ENCODE results near the gene PGK1.
"Not testable (repeated sequence)": the region's sequence is repeated elsewhere in the genome, so short reads cannot be mapped to it uniquely, and the experiment has no call there.

Gene PGK1

DNA sequence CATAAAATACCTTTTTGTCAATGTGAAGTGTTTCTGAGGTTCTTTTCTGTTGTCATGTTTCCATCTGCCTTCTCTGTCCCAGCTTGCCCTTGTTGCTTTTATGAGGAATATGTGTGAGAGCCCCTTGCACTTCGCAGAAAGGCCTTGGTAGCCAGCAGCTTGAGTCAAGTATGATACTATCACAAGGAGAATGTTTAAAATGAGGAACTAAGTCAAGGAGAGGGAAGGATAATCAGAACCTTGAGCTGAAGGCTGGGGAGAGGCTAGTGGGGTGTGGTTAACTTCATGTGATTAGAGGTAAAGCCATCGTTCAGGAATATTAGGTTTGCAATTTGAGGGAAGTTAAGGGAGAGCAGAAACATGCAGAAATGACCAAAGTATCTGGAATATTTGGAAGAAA lies 12.7 kb downstream of the PGK1 start:
- no peak for DNase-seq

DNA sequence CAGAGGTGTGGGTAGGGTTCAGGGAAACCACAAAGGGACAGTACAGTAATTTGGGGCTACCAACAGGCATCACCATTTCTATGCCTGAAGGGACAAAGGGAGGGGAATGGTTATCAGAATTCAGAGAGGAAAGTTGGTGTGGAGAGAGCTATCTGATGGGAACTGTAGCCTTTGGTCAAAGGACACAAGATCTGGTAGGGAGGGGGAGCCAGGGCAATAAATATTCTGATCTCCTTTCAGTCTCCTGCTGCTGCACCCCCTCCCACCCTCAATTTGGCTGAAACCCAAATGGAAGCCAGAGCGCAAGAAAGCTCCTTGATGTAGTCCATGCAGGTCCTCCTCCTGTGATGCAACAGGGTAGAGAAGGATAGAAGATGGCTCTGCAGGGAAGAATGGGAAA lies 14.6 kb downstream of the PGK1 start:
- DNase-seq = no peak

DNA sequence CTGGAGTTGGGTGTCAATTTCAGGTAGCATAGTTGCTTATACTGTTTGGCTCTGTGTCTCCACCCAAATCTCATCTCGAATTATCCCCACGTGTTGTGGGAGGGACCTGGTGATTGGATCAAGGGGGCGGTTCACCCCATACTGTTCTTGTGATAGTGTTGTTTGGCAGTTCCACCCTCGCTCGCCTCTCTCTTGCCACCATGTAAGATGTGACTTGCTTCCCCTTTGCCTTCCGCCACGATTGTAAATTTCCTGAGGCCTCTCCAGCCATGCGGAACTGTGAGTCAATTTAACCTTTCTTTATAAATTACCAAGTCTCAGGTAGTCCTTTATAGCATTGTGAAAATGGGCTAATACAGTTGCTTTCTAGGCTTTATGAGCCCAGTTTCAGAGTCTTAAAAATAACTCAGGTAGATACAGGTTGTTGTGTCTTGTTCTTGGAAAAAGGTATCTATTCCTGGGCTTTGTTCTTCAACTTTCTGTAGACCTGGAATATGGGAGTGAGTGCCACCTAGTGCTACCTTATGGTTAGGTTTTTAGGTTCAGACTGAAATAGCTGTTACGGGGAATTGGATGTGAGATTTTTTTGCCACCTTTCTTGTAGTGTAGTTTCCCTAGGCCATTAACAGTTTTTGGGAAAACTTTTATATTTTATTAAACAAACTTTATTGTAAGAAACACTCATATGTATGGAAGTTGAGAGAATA lies 15.6 kb downstream of the PGK1 start:
- DNase-seq = no peak

DNA sequence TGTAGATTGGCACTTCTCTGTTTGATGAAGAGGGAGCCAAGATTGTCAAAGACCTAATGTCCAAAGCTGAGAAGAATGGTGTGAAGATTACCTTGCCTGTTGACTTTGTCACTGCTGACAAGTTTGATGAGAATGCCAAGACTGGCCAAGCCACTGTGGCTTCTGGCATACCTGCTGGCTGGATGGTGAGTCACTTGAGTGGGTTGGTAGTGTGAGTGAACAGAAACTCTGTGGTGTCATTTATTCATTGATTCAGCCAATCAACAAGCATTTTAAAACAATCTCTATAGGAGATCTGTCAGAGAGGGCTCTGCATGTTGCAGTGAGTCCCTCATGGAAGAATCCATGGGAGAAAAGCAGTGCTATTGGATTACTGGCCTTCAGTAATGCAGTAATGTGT lies 19.1 kb downstream of the PGK1 start:
- DNase-seq = peak; percentile 34

DNA sequence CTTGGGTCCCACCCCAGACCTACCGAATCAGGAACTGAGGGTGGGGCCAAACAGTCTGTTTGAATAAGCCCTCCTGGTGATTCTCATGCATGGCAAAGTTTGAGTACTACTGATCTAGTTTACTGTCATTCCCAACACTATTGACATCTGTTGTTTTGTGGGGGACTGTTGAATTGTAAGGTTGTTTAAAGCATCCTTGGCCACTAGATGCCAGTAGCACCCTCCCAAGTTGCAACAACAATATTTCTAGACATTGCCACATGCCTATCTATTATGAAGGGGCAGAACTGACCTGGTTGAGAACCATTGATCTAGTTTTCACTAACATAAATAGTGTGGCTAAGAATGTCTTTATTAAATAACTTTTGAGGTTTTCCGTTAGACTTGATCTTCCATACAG lies 20.3 kb downstream of the PGK1 start:
- no peak for DNase-seq

DNA sequence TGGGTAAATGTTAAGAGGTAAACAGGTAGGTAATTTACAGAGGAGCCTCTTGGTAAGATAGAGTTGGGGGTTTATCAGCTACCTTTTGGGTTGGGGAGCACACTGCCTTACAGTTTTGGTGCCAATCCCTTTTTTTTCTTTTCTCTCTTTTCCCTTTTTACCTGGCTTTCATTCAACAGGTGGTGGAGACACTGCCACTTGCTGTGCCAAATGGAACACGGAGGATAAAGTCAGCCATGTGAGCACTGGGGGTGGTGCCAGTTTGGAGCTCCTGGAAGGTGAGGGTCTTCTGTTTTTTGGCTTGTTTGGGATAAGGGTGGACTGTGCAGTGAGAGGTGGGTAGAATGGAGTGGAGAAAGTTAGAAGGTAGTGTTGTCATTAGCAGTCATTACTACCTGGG lies 21.1 kb downstream of the PGK1 start:
- DNase-seq = no peak

DNA sequence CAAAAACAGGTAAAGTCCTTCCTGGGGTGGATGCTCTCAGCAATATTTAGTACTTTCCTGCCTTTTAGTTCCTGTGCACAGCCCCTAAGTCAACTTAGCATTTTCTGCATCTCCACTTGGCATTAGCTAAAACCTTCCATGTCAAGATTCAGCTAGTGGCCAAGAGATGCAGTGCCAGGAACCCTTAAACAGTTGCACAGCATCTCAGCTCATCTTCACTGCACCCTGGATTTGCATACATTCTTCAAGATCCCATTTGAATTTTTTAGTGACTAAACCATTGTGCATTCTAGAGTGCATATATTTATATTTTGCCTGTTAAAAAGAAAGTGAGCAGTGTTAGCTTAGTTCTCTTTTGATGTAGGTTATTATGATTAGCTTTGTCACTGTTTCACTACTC lies 21.7 kb downstream of the PGK1 start:
- DNase-seq = not testable (repeated sequence)

DNA sequence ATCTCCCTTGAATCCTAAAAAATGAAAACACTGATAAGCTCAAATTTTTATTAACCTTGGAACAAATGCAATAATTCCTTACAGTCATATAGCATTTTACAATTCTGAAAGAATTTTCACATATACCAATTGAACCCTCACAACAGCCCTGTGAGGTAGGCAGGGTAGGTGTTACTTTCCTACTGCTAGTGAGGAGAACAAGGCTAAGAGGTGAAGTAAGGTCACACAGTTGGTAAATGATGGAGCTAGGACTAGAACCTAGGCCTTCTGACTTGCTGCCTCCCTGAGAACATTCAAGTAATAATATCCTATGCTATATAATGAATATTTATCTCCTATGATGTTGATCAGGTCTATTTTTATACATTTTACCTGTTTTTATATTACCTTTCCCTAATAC lies 25.7 kb downstream of the PGK1 start:
- no peak for DNase-seq

DNA sequence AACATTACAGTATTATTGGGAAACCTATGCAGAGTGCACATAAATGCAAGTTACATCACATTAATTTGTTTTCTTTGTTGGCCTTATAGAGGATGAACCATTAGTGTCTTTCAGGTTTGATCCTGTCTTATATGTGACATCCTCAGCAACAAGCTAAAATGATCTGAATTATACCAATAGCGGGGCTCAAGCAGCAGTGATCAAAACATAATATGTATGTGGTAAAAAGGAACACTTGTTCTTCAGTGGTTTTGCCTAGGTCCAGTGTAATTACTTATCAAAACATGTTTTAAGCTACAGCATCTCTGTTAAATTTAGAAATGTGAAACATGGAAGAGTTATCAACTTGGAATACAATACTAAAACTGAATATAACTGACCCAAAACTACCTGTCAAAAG lies 26.3 kb downstream of the PGK1 start:
- DNase-seq = no peak

DNA sequence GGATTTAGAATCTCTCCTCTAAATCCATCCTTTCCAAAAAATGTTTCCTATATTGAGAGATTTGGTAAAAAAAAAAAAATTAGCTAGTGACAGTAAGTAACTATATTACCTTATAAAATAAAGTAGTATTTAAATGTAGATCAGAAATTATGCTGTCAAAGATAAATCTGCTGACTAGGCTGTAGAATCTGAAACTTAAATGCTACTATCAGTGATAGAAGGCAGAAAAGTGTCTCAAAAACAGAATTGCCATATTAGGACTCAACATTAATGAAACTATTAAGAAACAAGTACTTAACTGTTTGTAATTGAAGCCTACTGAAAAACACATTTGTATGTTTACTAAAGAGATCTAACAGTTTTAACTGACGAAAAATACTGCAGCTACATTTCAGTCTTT lies 27.1 kb downstream of the PGK1 start:
- no peak for DNase-seq

DNA sequence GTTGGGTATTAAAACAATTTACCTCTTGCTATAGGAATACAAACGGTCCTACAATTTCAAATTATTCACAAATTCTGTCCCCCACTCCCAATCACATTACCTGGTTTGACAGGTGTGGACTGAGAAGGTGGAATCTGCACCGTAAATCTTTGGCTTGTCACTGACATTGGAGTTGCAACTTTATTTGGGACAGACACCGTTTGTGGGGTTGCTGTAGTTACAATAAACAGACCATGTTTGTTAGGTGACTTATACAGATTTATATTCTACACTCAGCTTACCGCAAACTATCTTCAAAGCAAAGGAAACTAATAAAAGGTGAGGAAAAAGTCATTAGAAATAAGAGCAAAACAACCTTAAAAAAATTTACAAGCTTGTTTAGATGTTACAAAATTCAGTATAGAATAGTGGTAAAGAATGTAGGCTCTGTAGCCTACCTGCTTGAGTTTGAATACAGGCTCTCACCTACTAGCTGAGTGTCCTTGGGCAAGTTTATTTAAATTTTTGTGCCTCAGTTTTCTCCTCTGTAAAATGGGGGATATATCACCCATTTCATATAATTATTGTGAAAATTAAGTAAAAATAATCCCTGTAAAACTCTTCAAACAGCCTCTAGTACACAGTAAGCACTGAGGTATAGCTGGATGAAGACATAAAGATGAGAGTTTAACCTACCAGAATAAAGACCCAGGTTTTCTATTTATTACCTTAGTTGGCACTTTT lies 29.4 kb downstream of the PGK1 start:
- DNase-seq = no peak

DNA sequence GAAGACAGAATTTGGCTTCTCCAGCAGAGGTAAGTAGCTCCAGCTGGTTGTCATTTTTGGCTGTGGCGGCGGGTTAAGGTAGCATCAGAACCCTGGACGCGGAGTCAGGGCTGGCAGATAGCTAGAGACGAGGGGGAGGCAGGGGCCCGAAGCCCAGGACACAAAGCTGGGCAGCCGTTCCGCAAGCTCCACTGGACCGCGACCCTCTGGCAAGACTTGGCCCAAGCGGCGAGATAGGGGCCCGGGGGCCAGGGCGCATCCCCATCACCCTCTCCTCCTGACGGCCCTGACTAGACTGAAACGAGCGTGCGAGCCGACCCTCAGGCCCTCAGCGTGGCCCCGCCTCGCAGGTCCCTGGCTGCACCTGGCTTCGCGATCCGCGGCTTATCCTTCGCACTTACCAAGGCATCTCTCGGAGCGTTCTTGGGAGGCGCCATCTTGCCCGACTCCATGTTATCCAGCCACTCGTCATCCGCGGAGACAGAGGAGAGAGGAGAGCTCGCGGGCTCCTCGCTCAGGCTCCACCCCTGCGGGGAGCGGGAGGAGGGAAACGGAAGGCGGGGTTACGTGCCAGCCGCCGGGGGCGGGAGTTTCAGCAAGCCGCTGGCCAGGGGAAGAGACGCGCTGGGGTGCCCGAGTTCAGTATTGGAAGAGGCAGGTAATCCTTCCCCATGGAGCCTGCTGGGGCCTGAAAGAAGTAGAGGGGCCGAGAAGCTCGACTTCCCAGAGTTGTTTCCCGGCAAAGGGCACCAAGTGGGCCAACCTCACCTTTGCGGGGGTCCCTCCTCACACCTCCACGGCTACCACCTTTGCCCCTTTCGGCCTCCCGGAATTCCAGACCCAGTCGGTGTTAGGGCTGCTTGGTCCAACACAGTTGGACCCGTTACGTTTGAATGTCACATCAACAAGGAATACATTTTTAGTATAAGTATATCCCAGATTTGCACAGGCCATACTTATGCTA lies 35.4 kb downstream of the PGK1 start, which contains the start of gene TAF9B:
Gene TAF9B, minus strand, starts transcription at position 491 of the 964 bp plus-strand sequence. Its CDS starts 39 bp downstream, at position 452.
- DNase-seq = peak; percentile 83

DNA sequence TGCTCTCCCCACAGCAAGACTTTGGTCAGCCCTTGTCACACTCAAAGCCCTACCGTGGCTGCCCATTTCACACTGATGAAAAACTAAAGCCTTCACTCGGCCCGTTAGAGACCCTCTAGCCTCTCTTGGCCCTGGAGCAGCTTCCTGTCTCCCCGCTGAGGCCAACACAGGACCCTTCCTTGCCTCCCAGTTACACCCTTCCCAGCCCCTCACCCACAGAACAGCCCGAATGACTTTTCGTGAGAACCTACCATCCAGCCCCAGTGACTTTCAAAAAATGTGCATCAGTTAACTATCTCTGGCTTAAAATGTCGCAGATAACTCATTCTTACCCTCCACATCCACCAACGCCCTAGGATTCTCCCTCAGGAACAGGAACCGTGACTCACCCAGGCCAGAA lies 36.2 kb downstream of the PGK1 start:
- DNase-seq = no peak

DNA sequence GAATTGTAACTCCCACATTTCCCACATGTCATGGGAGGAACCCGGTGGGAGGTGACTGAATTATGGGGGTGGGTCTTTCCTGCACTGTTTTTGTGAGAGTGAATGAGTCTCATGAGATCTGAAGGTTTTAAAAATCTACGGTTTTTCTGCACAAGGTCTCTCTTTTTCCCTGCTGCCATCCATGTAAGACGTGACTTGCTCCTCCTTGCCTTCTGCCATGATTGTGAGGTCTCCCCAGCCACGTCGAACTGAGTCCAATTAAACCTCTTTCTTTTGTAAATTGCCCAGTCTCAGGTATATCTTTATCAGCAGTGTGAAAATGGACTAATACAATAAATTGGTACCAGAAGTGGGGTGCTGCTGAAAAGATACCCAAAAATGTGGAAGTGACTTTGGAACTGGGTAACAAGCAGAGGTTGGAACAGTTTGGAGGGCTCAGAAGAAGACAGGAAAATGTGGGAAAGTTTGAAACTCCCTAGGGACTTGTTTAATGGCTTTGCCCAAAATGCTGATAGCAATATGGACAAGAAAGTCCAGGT lies 43.0 kb downstream of the PGK1 start:
- DNase-seq = not testable (repeated sequence)

DNA sequence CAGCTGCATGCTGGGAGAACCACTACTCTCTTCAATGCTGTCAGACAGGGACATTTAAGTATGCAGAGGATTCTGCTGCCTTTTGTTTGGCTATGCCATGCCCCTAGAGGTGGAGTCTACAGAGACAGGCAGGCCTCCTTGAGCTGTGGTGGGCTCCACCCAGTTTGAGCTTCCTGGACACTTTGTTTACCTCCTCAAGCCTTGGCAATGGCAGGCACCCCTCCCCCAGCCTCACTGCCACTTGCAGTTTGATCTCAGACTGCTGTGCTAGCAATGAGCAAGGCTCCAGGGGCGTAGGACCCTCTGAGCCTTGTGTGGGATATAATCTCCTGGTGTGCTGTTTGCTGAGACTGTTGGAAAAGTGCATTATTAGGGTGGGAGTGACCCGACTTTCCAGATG lies 53.3 kb downstream of the PGK1 start:
- not testable (repeated sequence) for DNase-seq

DNA sequence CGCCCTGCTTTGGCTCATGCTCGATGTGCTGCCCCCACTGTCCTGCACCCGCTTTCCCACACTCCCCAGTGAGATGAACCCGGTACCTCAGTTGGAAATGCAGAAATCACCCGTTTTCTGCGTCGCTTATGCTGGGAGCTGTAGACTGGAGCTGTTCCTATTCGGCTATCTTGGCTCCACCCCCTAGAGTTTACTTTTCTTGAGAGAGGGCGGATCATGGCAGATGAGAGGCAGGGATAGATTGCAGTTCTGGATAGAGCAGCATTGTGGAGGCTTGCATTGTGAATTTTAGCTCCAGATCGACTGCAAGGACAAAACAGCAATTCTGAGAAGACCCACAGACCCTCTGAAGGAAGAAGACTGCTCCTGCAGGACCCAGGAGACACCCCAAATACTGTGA lies 53.8 kb downstream of the PGK1 start:
- not testable (repeated sequence) for DNase-seq

DNA sequence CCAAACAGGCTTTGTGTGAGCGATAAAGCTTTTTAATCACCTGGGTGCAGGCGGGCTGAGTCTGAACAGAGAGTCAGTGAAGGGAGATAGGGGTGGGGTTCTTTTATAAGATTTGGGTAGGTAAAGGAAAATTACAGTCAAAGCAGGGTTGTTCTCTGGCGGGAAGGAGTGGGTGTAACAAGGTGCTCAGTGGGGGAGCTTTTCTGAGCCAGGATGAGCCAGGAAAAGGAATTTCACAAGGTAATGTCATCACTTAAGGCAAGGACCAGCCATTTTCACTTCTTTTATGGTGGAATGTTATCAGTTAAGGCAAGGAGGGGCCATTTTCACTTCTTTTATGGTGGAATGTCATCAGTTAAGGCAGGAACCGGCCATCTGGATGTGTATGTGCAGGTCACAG lies 56.7 kb downstream of the PGK1 start:
- not testable (repeated sequence) for DNase-seq

DNA sequence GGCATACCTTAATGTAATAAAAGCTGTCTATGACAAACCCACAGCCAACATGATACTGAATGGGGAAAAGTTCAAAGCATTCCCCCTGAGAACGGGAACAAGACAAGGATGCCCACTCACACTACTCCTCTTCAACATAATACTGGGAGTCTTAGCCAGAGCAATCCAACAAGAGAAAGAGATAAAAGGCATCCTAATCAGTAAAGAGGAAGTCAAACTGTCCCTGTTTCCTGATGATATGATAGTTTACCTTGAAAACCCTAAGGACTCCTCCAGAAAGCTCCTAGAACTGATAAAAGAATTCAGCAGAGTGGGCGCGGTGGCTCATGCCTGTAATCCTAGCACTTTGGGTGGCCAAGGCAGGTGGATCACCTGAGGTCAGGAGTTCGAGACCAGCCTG lies 59.1 kb downstream of the PGK1 start:
- not testable (repeated sequence) for DNase-seq

DNA sequence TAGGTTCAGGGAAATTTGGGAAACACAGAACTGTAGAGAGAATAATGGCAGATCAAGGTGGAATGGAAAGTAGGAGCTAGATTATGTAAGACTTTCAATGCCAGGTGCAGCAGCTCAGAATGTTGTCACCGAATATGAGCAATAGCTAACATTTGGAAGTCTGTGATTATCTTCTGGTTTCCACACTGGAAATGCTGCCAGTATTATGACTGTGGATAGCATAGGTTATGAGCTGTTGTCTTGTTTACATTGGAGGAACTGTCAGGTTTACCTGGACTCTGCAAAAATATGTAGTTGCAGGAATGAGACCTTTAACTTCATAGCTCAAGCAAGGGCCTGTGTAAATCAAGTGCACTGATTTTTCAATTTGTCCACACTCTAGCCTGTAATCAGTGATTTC lies 61.4 kb downstream of the PGK1 start:
- no peak for DNase-seq

DNA sequence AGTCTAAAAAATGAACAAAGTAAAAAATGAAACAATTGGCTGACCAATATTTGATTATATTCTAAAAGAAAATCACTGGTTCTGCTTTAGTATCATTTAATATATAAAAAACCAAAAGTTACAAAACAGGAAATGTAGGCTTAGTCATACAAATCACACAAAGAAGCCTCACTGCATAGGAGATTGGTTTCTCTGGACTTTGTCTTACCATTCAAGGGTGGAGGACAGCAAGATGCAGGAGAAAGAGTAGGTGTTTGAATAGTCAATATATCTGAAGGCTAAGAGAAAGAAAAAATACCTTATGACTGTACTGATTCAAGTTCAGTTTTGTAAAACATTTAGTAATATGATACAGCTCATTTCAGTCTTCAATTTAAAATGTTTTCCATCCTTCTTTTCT lies 64.0 kb downstream of the PGK1 start:
- DNase-seq = no peak
